Body of pancreas (tissue), 4 donors: Measurements from ENCODE around the gene OR10J5.

ENCODE experiments used
- CTCF ChIP-seq, 7 experiments: fragments of 450-650 bp in 4 of 7; fragments of 200-600 bp in 3 of 7; sonication (generic) in 3 of 7; IDR thresholded peaks; one replicate each; pipeline ENCODE4 v1.5.1; 2016 to 2019; ENCODE audit warnings: antibody characterized with exemption in 7 of 7
- POLR2A ChIP-seq, 3 donors: fragments of 450-650 bp; IDR thresholded peaks; one replicate each; pipeline ENCODE4 v1.6.1; 2016; ENCODE audit warnings: antibody characterized with exemption in 3 of 3, mild to moderate bottlenecking in 2 of 3

GRCh38 chr1:159577446-159577845, 41.6 kb upstream of the OR10J5 start:
- no peak for TF ChIP-seq CTCF (IDR thresholded peaks at IDR 0.05)
- TF ChIP-seq POLR2A (IDR thresholded peaks at IDR 0.05): no peak
